Neural cell (in vitro differentiated cells): ENCODE measurements around the gene IL7R. TPM values are rescaled to one million over a fixed set of nuclear protein-coding genes. Genes with fewer than 3 reads are reported as not detected.

Experiments
- H2AFZ ChIP-seq: fragments of 200-600, 300-800 bp; sonication (generic), shearing (Covaris generic); 2 replicates; pipeline ENCODE4 v1.6.0; 2014; ENCODE audit warnings: low read depth, mild to moderate bottlenecking, antibody characterized with exemption, low read length, moderate library complexity
- H3F3A ChIP-seq: fragments of 200-600 bp; shearing (Covaris generic); 2 replicates; pipeline ENCODE4 v1.6.1; 2016; ENCODE audit warnings: mild to moderate bottlenecking, moderate library complexity, mixed read lengths, antibody characterized with exemption, low read length; ENCODE audit not compliant: insufficient read depth, poor library complexity, severe bottlenecking
- H3K27ac ChIP-seq: fragments of 200-600, 300-800 bp; sonication (generic), shearing (Covaris generic); 2 replicates; pipeline ENCODE4 v1.5.1; 2014; ENCODE audit warnings: mild to moderate bottlenecking, low read length, moderate library complexity
- H3K27me3 ChIP-seq: fragments of 300-800, 200-600 bp; sonication (generic), shearing (Covaris generic); 2 replicates; pipeline ENCODE4 v1.6.0; 2014; ENCODE audit warnings: mild to moderate bottlenecking, low read depth, low read length, moderate library complexity; ENCODE audit not compliant: insufficient read depth
- H3K36me3 ChIP-seq: fragments of 300-800, 200-600 bp; sonication (generic), shearing (Covaris generic); 2 replicates; pipeline ENCODE4 v1.5.1; 2014; ENCODE audit warnings: mild to moderate bottlenecking, antibody characterized with exemption, low read length, moderate library complexity; ENCODE audit not compliant: insufficient read depth
- H3K4me2 ChIP-seq: fragments of 300-800, 200-600 bp; sonication (generic), shearing (Covaris generic); 2 replicates; pipeline ENCODE4 v1.6.0; 2014; ENCODE audit warnings: mild to moderate bottlenecking, low read length
- H3K4me3 ChIP-seq: fragments of 300-800, 200-600 bp; sonication (generic), shearing (Covaris generic); 2 replicates; pipeline ENCODE4 v1.5.1; 2014; ENCODE audit warnings: mild to moderate bottlenecking, low read length, moderate library complexity
- H3K79me2 ChIP-seq: fragments of 200-600 bp; shearing (Covaris generic); replicated peaks from 2 replicates; pipeline ENCODE4 v1.6.0; 2014; ENCODE audit warnings: mild to moderate bottlenecking, low read length, moderate library complexity; ENCODE audit not compliant: insufficient read depth
- H3K9ac ChIP-seq: fragments of 300-800, 200-600 bp; sonication (generic), shearing (Covaris generic); 2 replicates; pipeline ENCODE4 v1.6.1; 2016; ENCODE audit warnings: mild to moderate bottlenecking, low read length, mixed read lengths
- H3K9me2 ChIP-seq: fragments of 200-600 bp; shearing (Covaris generic); 2 replicates; pipeline ENCODE4 v1.6.1; 2016; ENCODE audit warnings: mild to moderate bottlenecking, low read length, mixed read lengths; ENCODE audit not compliant: insufficient read depth
- H3K9me3 ChIP-seq: fragments of 200-600, 300-800 bp; sonication (generic), shearing (Covaris generic); 2 replicates; pipeline ENCODE4 v1.6.1; 2016; ENCODE audit warnings: mild to moderate bottlenecking, mixed run types, low read length, moderate library complexity, mixed read lengths
- H4K20me1 ChIP-seq: fragments of 200-600 bp; shearing (Covaris generic); 2 replicates; pipeline ENCODE4 v1.6.1; 2016; ENCODE audit warnings: mild to moderate bottlenecking, mixed run types; ENCODE audit not compliant: insufficient read depth
- EP300 ChIP-seq: fragments of 450-650 bp; conservative IDR thresholded peaks from 2 replicates; pipeline ENCODE4 v1.6.1; 2014; ENCODE audit warnings: antibody characterized with exemption, mild to moderate bottlenecking, moderate library complexity; ENCODE audit not compliant: poor library complexity, severe bottlenecking
- EZH2 ChIP-seq: fragments of 200-600, 300-800 bp; shearing (Covaris generic), sonication (generic); IDR thresholded peaks from 2 replicates; pipeline ENCODE4 v1.6.1; 2014; ENCODE audit warnings: antibody characterized with exemption, low read length, borderline replicate concordance, mild to moderate bottlenecking; ENCODE audit not compliant: insufficient read depth, poor library complexity, severe bottlenecking
- MXI1 ChIP-seq: fragments of 450-650 bp; conservative IDR thresholded peaks from 2 replicates; pipeline ENCODE4 v1.6.1; 2014; ENCODE audit warnings: antibody characterized with exemption, mild to moderate bottlenecking; ENCODE audit not compliant: poor library complexity, severe bottlenecking
- POLR2AphosphoS5 ChIP-seq: IDR thresholded peaks from 2 replicates; pipeline ENCODE4 v1.6.1; 2012
- RAD21 ChIP-seq: fragments of 450-650 bp; conservative IDR thresholded peaks from 2 replicates; pipeline ENCODE4 v1.6.1; 2014; ENCODE audit warnings: antibody characterized with exemption, mild to moderate bottlenecking, moderate library complexity
- REST ChIP-seq: IDR thresholded peaks from 2 replicates; pipeline ENCODE4 v1.6.1; 2012; ENCODE audit warnings: borderline replicate concordance
- SMC3 ChIP-seq: fragments of 450-650 bp; conservative IDR thresholded peaks from 2 replicates; pipeline ENCODE4 v1.6.1; 2014; ENCODE audit warnings: antibody characterized with exemption, mild to moderate bottlenecking, moderate library complexity; ENCODE audit not compliant: poor library complexity
- TAF1 ChIP-seq: IDR thresholded peaks from 2 replicates; pipeline ENCODE4 v1.6.1; 2012; ENCODE audit warnings: low read depth
- polyA plus RNA-seq: library from polyadenylated mRNA; depleted of rRNA; stranded (reverse); fragments of >200 nt; gene quantifications from 2 replicates; pipeline ENCODE4 v1.2.3, GENCODE V29; 2014
- TF ChIP-seq, protein P1 (sequence below): fragments of 450-650 bp; IDR thresholded peaks from 2 replicates; pipeline ENCODE4 v1.5.1; 2014; ENCODE audit warnings: antibody characterized with exemption, mild to moderate bottlenecking, moderate library complexity; ENCODE audit not compliant: poor library complexity, severe bottlenecking

The IL7R gene
- polyA plus RNA-seq, 1 donor from 2014 or later: not detected

- Histone ChIP-seq H3K27me3 (no peaks in the 10 kb centered on the region), H2AFZ (no peak overlapping the region), H3K9me3 (no peaks in the 10 kb centered on the region), H3K4me2 (no peak overlapping the region), H3K9ac (no peak overlapping the region), H3K36me3 (no peaks in the 10 kb centered on the region), H3K9me2 (no peaks in the 10 kb centered on the region), H3K27ac (no peak overlapping the region), H3K4me3 (no peak overlapping the region), H3F3A (no peaks in the 10 kb centered on the region), H4K20me1 (no peaks in the 10 kb centered on the region), H3K79me2 (no peaks in the 10 kb centered on the region)
- no peak for TF ChIP-seq SMC3
- TF ChIP-seq, protein P1, sequence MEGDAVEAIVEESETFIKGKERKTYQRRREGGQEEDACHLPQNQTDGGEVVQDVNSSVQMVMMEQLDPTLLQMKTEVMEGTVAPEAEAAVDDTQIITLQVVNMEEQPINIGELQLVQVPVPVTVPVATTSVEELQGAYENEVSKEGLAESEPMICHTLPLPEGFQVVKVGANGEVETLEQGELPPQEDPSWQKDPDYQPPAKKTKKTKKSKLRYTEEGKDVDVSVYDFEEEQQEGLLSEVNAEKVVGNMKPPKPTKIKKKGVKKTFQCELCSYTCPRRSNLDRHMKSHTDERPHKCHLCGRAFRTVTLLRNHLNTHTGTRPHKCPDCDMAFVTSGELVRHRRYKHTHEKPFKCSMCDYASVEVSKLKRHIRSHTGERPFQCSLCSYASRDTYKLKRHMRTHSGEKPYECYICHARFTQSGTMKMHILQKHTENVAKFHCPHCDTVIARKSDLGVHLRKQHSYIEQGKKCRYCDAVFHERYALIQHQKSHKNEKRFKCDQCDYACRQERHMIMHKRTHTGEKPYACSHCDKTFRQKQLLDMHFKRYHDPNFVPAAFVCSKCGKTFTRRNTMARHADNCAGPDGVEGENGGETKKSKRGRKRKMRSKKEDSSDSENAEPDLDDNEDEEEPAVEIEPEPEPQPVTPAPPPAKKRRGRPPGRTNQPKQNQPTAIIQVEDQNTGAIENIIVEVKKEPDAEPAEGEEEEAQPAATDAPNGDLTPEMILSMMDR: no peak
- no peak for TF ChIP-seq REST
- TF ChIP-seq TAF1: no peak
- TF ChIP-seq MXI1: no peak
- no peak for TF ChIP-seq POLR2AphosphoS5
- TF ChIP-seq EP300: no peak
- no peak for TF ChIP-seq RAD21
- no peak for TF ChIP-seq EZH2
Observed at GRCh38 chr5:35886381-35886780, 29.7 kb downstream of the IL7R start.

DNA sequence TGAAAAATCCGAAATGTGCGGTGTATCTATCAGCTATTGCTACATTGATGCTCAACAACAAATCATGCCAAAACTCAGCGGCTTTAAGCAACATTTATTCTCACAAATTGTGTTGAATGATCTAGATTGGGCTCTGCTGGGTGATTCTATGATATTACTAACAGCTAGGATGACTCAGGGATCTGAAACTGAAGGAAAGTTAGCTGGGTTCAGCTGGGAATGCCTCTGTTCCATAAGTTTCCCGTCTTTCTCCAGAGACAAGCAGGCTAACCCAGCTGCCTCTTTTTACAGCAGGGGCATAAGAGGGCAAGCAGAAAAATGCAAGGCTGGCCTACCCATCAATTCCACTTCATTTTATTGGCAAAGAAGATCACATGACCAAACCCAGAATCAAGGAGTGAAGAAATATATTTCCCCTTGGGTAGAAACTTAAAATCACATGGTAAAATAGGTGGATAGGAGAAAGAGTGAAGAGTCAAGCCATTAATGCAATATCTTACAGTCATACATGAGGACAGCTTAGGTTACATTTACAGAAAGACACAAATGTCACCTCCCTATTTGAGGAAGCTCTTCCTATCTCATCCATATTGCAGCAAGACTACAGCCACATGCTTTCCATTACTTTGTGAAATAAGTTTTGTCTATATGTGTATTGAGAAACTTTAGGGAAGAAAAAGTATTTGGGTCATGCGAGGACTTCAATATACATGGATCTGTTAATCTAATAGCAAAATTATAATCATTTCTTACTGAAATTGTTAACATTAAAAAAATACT lies 30.8 kb downstream of the IL7R start:
- H3K36me3 ChIP-seq: no peaks in the 10 kb centered on the region
- H3K4me3 ChIP-seq: no peak overlapping the region
- no peak overlapping the region for H2AFZ ChIP-seq
- H3K27ac ChIP-seq: no peak overlapping the region
- no peaks in the 10 kb centered on the region for H3K27me3 ChIP-seq
- no peaks in the 10 kb centered on the region for H4K20me1 ChIP-seq
- no peaks in the 10 kb centered on the region for H3K79me2 ChIP-seq
- TF ChIP-seq REST (no peak), EZH2 (no peak), MXI1 (no peak), TAF1 (no peak), EP300 (no peak), POLR2AphosphoS5 (no peak), SMC3 (no peak), RAD21 (no peak)
- TF ChIP-seq, protein P1: no peak
- no peak overlapping the region for H3K9ac ChIP-seq
- no peaks in the 10 kb centered on the region for H3K9me2 ChIP-seq
- H3K9me3 ChIP-seq: no peaks in the 10 kb centered on the region
- no peaks in the 10 kb centered on the region for H3F3A ChIP-seq
- no peak overlapping the region for H3K4me2 ChIP-seq
